Glomerular visceral epithelial cell (primary cell): ENCODE measurements around the gene ZFPM1.
"Not testable (repeated sequence)": the region's sequence is repeated elsewhere in the genome, so short reads cannot be mapped to it uniquely, and the experiment has no call there.

ENCODE experiments used
- DNase-seq: peaks from one replicate; pipeline ENCODE4 v3.0.0-alpha.2; 2016; ENCODE audit errors: extremely low spot score

ZFPM1 gene

DNA sequence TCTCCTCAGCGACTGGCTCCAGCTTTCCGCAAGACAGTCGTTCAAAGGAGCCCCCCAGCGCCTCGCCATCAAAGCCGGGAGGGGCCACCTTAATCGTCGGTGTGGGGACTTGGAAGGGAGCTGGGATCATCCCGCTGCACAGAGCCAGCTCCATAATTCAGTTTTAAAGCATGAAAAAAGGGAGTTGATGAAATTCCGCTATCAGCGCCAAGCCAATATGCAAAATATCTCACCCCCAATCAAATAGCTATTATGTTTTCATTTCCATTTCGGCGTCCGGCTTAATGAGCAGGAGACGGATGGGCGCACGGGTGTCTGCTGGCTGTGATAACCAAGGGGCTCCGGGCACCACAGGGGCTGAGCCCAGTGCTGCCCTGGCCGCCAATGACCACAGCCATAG lies 27.7 kb downstream of the ZFPM1 start:
- no peak for DNase-seq

DNA sequence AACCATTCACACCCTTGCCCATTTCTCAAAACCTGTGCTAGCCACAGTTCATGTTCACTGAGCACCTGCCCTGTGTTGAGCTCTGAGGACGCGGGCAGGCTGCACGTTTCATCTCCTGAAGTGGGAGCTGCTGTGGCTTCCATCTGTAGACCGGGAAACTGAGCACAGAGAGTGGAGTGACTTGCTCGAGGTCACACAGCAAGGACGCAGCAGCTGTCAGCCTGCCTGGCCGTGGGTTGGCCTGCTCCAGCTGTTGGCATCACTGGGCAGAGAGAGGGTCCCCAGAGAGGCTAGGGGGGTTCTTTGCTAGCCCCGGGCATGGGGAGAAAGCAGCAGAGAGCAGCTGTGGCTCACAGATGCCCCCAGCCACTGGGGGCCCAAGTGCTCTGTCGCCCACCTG lies 28.8 kb downstream of the ZFPM1 start:
- no peak for DNase-seq

DNA sequence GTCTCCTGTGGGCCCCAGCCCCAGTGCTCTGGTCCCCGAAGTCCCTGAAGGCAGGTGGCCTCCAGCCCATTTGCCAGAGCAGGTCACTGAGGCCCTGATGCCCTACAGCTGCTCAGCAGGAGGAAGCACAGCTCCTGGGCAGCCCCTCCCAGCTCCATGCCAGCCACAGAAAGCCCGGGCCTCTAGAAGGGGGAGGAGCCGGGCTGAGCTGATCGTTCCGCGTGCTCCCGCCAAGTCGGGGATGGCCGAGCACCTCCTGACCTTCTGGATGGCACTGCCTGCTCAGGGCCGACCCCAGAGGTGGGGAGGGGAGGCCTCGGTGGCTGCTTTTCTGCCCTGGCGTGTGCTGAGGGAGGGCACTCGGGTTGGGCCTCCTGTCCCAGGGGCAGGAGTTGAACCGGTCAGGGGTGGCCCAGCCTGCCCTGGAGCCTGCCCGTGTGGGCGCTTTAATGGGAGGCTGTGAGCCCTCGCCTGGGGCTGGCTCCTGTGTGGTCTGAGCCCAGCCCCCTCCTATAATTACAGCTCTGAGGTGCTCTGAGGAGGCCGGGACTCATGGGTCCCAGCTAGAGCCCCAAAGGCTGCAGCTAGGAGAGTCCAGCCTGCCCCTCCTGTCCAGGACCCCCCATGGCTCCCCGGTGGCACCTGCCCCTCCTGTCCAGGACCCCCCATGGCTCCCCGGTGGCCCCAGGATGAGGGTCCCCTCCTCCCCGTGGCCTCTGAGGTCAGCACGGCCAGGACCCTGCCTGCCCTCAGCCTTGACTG lies 29.7 kb downstream of the ZFPM1 start:
- DNase-seq: no peak

DNA sequence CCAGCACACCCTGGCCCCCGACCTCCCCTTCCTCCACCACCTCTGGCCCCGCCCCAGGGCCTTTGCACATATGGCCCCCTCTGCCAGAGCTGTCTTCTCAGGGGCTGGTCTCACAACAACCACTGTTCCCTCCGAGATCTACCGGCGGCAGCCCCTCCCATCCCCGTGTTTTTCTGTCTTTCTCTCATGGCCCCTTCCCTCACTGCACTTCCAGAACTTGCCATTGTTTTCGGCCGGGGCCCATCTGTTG lies 30.2 kb downstream of the ZFPM1 start:
- no peak for DNase-seq

DNA sequence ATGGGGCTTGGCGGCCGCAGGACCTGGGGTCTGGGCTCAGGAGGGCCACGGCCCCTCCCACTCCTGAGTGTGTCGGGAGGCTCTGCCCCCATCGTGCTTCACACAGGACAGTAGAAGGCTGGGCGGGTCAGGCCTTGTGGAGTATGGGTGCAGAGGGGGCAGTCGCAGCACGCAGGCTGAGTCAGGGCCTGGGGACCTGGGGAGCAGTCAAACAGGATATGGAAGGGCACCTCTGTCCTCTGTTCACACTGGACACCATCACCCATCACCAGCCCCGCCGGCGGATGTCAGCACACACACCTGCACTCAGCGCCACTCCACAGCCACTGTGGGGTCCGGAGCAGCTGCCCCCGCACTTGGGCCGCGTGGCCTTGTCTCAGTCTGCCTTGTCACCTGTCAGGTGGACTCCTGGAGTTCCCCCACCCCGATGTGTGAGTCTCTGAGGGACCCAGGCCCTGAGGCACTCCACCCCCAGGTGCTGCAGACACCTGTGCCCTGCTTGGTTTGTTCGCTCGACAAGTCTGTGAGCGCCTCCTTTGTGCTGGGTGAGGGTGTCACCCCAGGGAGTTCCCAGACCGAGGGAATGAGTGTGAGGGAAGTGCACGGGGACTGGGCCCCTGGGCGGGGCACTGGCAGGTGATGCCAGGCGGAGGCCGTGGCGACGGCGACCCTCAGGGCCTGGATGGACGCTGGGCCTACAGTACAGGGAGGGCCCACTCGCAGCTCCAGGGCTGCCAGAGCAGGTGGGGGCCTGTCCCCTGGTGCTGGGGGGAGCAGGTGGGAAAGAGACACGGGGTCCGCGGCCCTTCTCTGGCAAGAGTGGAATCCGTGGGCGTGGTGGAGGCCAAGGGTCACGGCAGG lies 31.7 kb downstream of the ZFPM1 start:
- no peak for DNase-seq

DNA sequence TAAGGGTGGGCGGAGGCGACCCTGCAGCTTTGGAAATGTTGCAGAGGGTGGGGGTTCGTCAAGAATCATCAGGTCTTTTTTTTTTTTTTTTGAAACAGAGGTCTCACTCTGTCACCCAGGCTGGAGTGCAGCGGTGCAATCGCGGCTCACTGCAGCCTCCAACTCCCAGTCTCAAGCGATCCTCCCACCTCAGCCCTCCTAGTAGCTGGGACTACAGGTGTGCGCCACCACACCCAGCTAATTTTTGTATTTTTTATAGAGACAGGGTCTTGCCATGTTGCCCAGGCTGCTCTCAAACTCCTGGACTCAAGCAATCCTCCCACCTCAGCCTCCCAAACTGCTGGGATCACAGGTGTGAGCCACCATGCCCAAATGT lies 32.3 kb downstream of the ZFPM1 start:
- not testable (repeated sequence) for DNase-seq

DNA sequence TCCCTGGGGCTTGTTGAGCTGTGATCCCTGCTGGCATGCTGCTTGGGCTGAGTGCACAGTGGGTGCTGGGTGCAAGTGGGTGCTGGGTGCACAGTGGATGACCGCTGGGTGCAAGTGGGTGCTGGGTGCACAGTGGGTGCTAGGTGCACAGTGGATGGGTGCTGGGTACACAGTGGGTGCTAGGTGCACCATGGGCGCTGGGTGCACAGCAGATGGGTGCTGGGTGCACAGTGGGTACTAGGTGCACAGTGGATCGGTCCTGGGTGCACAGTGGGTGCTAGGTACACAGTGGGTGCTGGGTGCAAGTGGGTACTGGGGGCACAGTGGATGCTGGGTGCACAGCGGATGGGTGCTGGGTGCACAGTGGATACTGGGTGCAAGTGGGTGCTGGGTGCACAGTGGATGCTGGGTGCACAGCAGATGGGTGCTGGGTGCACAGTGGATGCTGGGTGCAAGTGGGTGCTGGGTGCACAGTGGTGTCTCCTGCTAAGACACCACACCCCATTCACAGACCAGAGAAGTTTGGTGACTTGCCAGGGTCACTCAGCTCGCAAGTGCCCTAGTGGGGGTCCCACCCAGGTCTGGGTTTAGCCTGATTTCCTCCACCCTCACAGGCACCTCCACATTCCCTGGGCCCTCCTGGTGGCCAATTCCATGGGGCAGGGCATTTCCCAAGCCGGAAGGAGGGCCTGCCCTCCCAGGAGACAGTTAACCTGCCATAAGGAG lies 33.5 kb downstream of the ZFPM1 start:
- DNase-seq: no peak

DNA sequence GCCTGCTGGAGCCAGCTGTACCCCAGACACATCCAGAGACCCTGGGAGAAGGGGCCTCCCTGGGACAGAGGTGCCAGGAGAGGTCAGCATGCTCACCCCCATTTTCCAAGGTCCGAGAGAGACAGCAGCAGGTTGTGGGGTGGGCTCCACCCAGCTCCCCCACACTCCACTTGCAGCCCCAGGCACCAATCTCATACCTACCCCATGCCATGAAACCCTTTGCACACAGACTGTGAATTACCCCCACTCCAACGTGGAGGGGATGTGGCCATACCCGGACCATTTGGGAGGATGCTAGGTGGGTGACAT lies 34.0 kb downstream of the ZFPM1 start:
- no peak for DNase-seq

DNA sequence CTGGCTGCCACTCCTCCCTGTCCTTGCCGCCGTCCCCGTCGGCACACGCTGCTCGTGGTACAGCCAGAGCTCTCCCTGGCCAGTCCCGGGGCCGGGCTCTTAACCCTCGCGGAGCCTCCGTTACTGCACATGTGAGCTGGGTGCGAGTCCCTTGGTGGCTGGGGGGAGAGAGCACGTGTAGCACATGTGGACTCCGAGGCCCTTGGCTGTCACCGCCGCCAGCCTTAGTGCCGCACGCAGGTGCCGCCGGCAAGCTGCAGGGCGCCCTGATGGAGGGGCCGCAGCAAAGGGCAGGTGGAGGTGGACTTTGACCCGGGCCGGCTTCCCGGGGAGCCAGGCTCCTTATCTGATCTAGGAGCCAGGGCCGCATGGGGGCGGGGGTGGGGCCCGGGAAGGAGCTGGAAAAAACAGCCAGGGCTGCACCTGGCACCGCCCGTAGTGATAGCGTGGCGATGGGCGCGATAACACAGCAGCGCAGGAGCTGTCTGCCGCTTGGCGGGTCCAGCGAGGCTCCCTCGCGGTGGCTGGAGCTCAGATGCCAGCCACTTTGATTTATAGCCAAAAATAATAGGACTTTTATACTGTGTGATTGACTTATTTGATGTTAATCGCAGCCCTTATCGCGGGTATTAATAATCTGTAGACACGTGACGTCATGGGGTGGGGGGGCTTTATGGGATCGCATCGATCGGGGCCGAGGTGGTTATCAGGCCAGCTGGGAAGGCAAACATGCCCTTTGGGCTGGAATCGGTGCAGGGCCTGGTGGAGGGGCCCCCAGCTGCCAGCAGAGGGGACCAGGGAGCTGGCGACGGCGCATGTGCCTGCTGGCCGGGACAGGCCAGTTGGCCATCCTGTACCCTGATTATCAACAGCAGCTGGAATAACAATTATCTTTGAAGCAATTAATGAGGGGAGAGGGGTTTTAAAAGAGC lies 35.1 kb downstream of the ZFPM1 start:
- no peak for DNase-seq

DNA sequence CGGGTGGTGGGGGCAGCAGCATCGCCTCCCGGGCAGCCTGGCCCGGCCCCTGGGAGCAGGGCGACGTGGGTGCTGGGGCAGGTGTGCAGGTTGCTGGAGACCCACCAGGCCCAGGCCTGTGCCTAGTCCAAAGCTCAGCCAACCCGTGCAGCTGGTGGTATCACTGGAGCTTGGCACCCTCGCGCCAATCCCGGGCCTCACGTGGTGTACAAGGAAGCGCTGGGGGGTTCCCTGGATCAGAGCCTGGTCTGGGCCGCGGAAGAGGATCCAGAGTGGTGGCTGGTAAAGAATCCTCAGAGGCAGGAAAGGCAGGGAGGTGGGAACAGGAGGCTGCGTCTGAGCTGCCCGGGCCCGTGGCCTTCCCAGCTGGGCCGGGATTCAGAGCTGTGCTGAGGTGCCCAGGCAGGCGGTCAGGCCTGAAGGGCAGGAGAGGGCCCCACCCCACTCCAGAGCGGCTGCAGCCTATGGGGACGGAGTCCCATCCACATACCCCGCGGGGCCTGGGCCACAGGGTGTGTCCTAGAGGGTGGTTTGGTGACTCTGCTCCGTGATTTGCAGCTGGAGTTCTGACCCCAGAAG lies 36.2 kb downstream of the ZFPM1 start:
- no peak for DNase-seq

DNA sequence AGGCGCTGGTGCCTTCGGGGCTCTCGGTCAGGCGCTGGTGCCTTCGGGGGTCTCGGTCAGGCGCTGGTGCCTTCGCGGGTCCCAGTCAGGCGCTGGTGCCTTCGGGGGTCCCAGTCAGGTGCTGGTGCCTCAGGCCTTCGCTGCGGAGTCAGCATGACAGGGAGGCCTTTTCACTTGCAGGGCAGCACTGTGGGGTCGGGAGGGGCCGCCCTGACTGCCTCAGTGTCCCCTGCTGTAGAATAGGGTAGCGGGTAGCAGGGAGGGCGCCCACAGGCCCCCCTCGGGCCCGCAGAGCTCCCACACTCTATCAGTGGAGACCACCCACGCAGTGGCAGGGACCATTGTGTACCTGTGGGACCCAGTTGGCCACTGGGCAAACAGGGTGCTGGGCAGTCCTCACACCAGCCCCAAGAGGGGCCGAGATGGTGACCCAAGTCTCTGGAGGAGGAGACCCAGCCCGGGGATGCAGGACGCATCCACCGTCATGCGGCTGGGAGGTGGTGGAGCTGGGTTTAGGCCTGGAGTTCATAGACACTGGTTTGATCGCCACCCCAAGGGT lies 38.0 kb downstream of the ZFPM1 start:
- no peak for DNase-seq

DNA sequence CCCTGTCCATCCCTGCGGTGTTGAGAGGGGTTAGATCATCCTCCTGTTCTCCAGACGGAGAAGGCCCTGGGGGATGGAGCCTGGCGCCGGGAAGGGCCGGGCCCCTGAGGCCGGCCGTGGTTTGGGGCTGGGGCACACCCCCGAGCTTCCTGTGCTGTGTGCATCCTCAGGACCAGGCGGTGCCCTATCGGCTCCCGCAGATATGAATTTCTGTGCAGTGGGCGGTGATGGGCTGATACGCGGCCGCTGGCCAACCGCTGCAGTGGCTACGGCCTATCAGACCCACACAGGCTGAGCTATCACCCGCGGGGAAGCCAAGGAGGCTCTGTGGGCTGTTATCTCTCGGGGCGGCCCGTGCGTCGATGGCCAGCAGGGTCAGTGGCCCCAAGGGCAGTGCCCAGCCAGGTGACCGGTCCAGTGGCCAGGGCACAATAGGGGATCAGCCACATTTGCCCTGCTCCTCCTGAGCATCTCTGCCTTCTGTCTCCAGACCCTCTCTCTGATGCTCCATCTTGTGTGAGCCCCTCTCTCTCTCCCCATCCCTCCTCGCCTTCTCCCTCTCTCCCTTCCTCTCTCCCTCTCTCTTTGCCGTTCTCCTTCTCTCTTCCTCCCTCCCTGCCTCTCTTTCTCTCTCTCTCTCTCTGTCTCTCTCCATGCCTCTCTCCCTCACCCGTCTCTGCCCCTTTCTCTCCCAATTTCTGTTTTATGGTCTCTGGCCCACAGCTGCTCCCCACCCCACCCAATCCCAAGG lies 38.7 kb downstream of the ZFPM1 start:
- no peak for DNase-seq

DNA sequence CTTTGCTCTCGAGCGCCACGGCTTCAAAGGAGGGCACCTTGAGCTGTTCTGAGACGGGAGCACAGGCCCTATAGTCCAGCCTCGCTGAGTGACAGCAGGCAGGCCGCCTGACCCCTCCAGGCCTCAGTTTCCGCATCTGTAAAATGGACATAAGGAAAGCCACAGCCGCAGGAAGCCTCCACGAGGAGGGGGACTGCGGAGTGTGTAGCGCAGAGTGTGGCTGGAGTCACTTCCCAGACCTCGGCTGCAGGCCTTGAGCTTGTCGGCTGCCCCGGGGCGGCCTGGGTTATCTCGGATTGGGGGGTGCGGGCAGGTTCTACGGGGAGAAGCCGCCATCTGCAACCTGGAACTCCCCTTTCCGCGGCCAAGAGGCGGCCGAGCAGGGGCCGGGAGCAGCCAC lies 40.8 kb downstream of the ZFPM1 start:
- DNase-seq: no peak

DNA sequence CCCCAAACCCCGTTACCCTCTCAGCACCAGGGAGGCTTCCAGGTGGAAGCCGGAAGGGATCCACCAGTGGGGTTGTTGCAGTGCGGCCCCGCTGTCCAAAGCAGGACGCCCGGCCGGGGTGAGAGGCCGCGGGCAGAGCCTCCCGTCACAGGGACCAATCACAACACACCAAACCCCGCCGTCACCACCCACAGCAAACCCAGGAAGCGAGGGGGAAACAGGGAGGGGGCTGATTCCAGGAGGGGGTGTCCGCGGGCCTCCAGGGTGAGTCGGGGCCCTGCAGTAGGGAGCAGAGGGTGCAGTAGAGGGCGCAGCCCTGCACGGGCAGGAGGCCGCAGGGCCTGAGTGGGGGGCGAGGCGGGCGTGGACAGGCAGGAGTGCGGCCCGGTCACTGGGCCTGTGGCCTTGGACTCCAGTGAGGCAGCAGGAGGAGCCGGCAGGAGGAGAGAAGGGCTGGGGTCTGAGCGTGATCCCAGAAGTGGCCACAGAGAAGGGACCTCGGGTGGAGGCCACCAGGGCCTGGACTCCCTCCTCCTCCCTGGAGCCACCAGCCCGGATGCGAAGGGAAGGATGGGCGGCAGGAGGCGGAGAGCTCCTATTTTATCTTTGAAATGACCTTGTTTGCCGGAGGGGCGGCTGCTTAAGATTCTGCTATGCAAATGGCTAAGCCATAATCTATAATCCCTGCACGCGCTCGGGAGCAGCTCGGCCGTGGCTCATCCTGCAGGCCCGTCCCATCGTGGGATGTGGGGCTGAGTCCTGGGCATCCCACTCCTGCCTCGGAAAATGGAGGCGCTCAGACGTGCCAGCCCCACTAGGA lies 41.5 kb downstream of the ZFPM1 start:
- no peak for DNase-seq

DNA sequence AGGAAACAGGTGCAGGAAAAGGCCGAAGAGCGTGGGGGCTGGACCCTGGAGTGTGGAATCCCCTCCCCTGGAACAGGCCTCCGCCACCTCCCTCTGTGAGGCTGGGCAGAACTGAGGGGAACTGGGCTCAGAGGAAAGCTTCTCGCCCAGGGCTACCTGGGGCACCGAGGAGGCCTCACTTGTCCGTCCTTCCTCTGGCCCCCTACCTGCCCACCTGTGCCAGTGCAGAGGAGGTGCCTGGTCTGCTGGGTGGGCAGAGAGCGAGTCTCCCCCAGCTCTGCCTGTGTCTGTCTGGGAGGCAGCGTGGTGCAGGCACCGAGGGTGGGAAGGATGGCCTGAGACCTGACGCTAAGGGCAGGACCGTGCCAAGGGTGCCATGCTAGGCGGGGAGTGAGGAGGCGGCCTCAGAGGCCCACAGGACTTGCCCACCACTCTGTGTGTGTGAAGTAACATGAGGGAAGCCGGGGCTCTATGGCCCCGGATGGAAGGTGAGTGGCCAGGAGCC lies 42.2 kb downstream of the ZFPM1 start:
- DNase-seq: no peak

DNA sequence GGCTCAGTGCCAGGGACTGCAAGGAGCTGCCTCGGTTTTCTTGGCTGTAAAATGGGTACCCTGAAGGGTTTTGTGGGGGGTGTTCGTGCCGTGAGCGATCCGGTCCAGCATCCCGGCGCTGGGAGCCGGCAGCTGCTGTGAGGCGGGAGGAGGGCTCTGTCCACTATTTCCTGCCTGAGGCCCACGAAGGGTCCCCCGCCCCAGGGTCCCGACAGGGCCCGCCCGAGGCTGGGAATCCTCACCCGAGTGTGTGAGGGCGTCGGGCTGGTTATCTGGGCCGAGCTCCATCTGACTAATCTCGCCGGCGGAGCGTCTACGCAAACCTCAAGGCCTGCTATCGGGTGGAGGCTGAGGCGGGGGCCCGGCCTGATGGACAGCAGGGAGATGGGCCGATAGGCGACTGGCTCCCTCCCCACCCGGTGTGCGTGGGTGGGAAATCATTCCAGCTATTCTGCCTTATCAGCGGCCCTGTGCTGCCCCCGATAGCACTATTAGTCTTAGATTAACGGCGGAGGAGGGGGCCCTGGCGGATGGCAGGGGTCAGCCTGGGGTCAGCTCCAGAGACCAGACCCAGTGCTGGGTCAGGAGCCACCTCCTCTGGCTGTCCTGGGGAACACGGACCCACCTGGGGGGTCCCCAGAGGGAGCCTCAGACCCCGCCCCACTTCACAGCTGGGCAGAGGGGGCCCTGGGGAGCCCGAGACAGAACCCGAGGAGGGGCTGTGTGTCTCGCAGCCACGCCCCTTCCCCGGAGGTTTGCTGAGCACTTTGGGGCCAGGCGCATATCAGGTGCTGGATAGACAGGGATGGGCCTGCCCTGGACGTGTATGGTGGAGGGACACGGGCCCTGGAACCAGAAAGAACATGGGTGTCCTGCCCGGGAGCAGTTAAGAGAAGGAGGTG lies 44.7 kb downstream of the ZFPM1 start:
- no peak for DNase-seq

DNA sequence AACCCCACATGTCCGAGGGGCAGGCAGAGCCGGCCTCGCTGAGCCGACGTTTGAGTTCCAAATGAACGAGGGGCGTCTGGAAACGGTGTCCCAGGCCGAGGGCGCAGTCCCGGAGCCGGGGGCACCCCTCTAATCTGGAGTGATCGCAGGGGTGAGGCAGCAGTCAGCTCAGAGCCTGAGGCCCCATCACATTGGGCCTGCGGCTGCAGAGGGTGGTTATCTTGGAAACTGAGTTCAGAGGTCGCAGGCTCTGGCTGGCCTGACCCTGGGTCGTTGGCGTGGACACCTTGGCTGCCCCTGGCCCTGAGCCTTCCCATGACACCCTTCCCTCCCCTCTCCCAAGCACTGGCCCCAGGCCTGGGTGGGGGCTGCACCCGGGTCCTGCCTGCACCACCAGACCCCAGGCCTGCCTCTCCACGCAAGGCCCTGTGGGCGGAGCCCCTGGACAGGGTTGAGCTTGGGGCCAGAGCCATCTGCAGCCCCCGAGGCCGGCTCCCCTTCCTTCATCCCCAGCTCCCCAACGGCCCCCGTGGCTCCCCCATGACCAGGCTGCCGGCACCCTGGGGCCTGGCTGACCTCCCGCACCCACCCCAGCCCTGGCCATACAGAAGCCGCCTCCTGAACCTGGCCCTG lies 45.6 kb downstream of the ZFPM1 start:
- no peak for DNase-seq

DNA sequence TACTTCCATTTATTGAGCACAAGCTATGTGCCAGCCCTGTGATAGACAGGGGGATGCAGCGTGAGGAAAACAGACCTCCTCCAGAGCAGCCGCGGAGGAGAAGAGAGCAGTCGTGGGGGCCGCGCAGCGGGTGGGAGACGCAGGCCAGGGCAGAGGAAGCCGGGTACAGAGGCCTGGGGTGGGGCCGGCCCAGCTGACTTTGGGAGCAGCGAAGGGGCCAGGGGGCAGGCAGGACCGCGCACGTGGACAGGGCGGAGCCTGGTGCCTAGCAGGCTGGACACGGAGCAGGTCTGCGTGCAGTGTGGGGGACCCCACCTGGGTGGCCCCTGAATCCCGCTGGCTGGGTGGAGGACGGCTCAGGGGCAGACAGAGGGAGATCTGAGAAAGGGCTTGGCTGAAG lies 46.2 kb downstream of the ZFPM1 start:
- DNase-seq: no peak
